ENCODE data around the gene UPK3A.
"Not testable (repeated sequence)": the region's sequence is repeated elsewhere in the genome, so short reads cannot be mapped to it uniquely, and the experiment has no call there.

Gene UPK3A

DNA sequence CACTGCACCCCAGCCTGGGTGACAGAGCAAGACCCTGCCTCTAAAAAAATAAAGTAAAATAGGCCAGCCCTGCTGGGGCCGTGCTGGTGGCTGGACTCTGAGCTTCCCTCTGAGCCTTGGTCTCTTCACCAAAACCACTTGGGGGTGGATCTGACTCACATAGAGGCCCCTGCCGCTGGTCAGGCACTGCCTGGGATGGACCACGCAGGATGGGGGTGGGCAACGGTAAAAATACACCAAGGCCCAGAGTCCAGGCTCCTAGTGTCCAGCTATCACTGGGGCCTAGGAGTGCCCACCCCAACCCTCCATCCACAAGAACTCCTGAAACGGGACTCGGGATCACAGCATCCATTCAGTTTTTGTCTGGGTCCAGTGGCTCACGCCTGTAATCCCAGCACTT, 12.3 kb upstream of the UPK3A start:
- Histone ChIP-seq H3K9me3 (ENCODE audit: control insufficient read depth, low read depth, low read length) (no peaks in the 10 kb centered on the region), H3K9ac (ENCODE audit: low read length) (no peak overlapping the region), H3K36me3 (ENCODE audit: control insufficient read depth, low read depth, low read length) (no peaks in the 10 kb centered on the region), H3K27ac (ENCODE audit: low read length) (no peak overlapping the region), H3K4me1 (ENCODE audit: control insufficient read depth, low read depth, low read length) (no peaks in the 10 kb centered on the region), H3K4me3 (ENCODE audit: low read length) (no peak overlapping the region), H3K27me3 (ENCODE audit: control insufficient read depth, insufficient read depth, low read length) (peaks cover 15% of the 10 kb centered on the region)

DNA sequence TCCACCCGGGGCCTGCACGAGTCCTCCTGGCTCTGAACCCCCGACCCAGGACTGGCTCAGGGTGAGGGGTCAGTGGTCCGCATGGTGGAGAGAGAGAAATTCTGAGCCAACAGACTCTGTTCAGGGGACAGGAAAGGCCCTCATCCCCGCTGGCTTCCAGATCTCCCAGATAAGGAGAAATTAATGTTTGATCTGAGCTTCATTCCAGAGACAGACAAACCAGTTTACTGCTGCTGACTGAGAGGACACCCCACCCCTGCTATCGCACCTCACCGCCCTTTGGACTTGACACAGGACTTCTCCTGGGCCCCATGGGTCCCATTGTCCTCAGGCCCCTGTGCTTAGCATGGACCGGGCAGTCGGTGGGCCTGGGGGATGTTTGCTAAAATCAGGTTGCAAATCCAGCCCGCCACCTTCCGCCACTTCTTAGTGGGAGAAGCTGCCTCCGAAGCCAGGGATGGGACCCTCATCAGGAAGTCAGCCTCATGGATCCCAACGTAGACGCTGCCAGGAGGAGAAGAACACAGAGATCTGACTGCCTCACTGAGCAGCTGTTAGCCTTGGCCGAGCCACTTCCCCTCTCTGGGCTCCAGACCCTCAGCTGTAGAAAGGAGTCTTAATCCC, 11.2 kb upstream of the UPK3A start:
- H3K9me3 ChIP-seq (ENCODE audit: control insufficient read depth, low read depth, low read length), result no peaks in the 10 kb centered on the region
- peaks cover 15% of the 10 kb centered on the region for H3K27me3 ChIP-seq (ENCODE audit: control insufficient read depth, insufficient read depth, low read length)
- no peak overlapping the region for H3K4me3 ChIP-seq (ENCODE audit: low read length)
- no peak overlapping the region for H3K9ac ChIP-seq (ENCODE audit: low read length)
- H3K4me1 ChIP-seq (ENCODE audit: control insufficient read depth, low read depth, low read length), result no peaks in the 10 kb centered on the region
- H3K36me3 ChIP-seq (ENCODE audit: control insufficient read depth, low read depth, low read length), result no peaks in the 10 kb centered on the region
- no peak overlapping the region for H3K27ac ChIP-seq (ENCODE audit: low read length)

DNA sequence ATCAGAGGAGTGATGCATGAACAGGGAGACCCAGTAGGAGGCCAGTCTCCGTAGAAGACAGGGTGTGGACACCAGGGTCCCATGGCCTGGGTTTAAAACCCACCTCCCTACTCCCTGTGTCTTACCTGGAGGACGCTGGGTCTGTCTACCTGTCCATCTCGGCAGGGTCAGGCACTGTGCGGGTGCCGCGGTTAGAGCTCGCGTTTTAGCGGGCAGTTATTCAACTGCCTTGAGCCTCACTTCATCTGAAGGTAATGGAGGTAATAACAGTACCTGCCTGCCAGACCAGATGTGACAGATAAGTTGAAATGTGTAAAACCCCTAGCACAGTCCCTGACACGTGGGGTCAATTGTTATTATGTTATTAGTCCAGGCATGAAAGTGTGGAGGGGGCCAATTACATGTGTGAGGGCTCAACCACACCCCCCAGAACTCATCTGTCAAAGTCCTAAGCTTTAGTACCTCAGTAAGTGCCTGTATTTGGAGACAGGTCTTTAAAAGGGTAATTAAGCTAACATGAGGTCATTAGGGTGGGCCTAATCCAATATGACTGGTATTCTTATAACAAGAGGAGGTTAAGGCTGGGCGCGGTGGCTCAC, 8.1 kb upstream of the UPK3A start:
- Histone ChIP-seq H3K9me3 (ENCODE audit: control insufficient read depth, low read depth, low read length) (no peaks in the 10 kb centered on the region), H3K27ac (ENCODE audit: low read length) (no peak overlapping the region), H3K27me3 (ENCODE audit: control insufficient read depth, insufficient read depth, low read length) (no peaks in the 10 kb centered on the region), H3K4me1 (ENCODE audit: control insufficient read depth, low read depth, low read length) (no peaks in the 10 kb centered on the region), H3K4me3 (ENCODE audit: low read length) (no peak overlapping the region), H3K36me3 (ENCODE audit: control insufficient read depth, low read depth, low read length) (no peaks in the 10 kb centered on the region), H3K9ac (ENCODE audit: low read length) (no peak overlapping the region)

DNA sequence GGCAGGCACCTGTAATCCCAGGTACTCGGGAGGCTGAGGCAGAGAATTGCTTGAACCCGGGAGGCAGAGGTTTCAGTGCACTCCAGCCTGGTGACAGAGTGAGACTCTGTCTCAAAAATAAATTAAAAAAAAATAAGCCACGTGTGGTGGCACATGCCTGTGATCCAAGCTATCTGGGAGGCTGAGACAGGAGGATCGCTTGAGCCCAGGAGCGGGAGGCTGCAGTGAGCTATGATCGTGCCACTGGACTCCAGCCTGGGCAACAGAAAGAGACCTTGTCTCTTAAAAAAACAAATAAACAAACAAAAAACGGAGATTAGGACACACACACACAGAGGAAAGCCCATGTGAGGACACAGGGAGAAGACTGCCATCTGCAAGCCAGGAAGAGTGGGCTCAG, 7.0 kb upstream of the UPK3A start:
- not testable (repeated sequence) for H3K9ac ChIP-seq (ENCODE audit: low read length); H3K4me1 ChIP-seq (ENCODE audit: control insufficient read depth, low read depth, low read length); H3K27me3 ChIP-seq (ENCODE audit: control insufficient read depth, insufficient read depth, low read length); H3K4me3 ChIP-seq (ENCODE audit: low read length); H3K36me3 ChIP-seq (ENCODE audit: control insufficient read depth, low read depth, low read length); H3K9me3 ChIP-seq (ENCODE audit: control insufficient read depth, low read depth, low read length); H3K27ac ChIP-seq (ENCODE audit: low read length)

DNA sequence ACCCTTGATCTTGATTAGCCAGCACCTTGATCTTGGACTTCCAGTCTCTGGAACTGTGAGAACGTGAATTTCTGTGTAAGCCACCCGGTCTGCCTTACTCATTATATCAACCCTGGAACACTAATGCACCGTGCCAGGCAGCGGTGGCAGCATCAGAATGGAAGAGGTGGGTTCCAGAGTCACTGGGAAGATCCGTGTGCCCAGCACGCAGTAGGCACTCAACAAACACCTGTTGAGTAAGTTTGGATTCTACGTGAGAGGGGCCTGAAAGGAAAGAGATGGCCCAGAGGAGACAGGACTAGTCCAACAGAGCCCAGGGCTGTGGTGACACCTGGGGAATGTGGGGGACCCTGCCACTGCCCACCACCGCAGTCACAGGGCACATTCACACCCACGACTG, 6.6 kb upstream of the UPK3A start:
- H3K27ac ChIP-seq (ENCODE audit: low read length), result no peak overlapping the region
- H3K9me3 ChIP-seq (ENCODE audit: control insufficient read depth, low read depth, low read length), result no peaks in the 10 kb centered on the region
- no peaks in the 10 kb centered on the region for H3K4me1 ChIP-seq (ENCODE audit: control insufficient read depth, low read depth, low read length)
- no peak overlapping the region for H3K4me3 ChIP-seq (ENCODE audit: low read length)
- H3K9ac ChIP-seq (ENCODE audit: low read length), result no peak overlapping the region
- no peaks in the 10 kb centered on the region for H3K36me3 ChIP-seq (ENCODE audit: control insufficient read depth, low read depth, low read length)
- peaks cover under 1% of the 10 kb centered on the region for H3K27me3 ChIP-seq (ENCODE audit: control insufficient read depth, insufficient read depth, low read length)

DNA sequence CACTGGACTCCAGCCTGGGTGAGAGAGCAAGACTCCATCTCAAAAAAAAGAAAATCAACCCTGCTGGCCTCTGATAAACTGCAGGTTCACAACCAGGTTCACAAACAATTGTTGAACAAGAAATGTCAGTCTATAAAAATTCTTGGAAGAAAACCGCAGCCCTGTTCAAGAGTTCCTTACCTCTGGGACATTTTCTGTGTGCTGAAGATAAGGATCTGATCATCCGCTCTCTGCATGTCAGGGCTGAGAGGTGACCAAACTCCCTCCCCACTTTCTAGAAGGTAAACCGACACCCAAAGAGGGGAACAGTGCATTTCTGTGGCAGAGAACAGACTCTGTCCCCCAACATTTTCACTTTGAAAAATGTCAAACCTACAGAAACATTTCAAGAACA, 4.2 kb upstream of the UPK3A start:
- Histone ChIP-seq H3K9ac (ENCODE audit: low read length) (no peak overlapping the region), H3K4me3 (ENCODE audit: low read length) (no peak overlapping the region), H3K27ac (ENCODE audit: low read length) (no peak overlapping the region)

DNA sequence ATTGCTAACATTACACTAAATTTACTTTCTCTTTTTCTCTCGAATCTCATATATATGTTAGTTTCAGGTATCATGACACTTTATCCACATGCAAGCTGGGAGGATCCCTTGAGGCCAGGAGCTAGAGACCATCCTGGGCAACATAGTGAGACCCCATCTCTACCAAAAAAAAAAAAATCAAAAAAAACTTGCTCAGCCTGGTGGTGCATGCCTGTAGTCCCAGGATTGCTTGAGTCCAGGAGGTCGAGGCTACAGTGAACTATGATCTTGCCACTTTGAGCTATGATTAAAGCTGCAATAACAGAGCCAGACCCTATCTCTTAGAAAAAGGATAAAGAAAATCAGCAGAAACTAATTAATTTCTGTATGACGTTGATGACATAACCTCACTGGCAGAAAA, 3.7 kb upstream of the UPK3A start:
- H3K4me3 ChIP-seq (ENCODE audit: low read length), result no peak overlapping the region
- no peak overlapping the region for H3K9ac ChIP-seq (ENCODE audit: low read length)
- no peaks in the 10 kb centered on the region for H3K9me3 ChIP-seq (ENCODE audit: control insufficient read depth, low read depth, low read length)
- H3K27me3 ChIP-seq (ENCODE audit: control insufficient read depth, insufficient read depth, low read length), result peaks cover 16% of the 10 kb centered on the region
- H3K4me1 ChIP-seq (ENCODE audit: control insufficient read depth, low read depth, low read length), result peaks cover 6% of the 10 kb centered on the region
- H3K36me3 ChIP-seq (ENCODE audit: control insufficient read depth, low read depth, low read length), result no peaks in the 10 kb centered on the region
- no peak overlapping the region for H3K27ac ChIP-seq (ENCODE audit: low read length)

More for the DNA sequence above, 4.2 kb upstream of the UPK3A start:
- H3K4me1 ChIP-seq (ENCODE audit: control insufficient read depth, low read depth, low read length), result peaks cover 3% of the 10 kb centered on the region
- H3K9me3 ChIP-seq (ENCODE audit: control insufficient read depth, low read depth, low read length), result no peaks in the 10 kb centered on the region
- H3K36me3 ChIP-seq (ENCODE audit: control insufficient read depth, low read depth, low read length), result no peaks in the 10 kb centered on the region
- H3K27me3 ChIP-seq (ENCODE audit: control insufficient read depth, insufficient read depth, low read length), result peaks cover 16% of the 10 kb centered on the region

DNA sequence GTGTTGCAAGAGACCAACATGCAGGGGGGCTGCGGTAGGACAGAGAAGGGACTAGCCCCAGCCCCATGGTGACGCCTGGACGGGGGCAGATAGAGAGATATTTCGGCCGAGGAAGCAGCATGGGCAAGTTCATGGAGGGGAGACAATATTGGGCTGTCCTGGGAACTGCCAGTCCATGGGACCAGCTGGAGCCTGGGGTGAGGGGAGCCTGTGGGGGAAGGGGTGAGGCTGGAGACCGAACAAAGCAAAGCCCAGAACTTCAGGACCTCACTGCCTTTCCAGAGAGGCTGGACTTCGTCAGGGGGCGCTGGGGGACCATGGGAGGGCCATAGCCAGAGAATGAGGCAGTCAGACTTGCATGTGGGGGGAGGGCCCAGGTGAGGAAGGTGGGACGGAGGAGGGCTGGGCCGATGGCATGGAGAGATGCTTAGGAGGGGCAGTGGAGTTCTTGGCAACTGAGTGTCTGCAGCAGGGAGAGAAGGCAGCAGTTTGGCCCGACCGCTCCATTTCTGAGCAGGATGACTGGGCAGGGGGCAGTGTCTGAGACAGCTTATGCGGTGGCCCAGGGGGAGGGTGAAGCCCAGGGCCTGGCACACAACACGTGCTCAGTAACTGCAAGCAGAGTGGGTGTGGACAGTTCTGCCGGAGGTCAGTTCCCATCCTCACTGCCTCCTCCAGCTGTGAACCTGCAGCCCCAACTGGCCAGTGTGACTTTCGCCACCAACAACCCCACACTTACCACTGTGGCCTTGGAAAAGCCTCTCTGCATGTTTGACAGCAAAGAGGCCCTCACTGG, 712 bp downstream of the UPK3A start:
- Histone ChIP-seq H3K4me3 (ENCODE audit: low read length) (peak overlapping the region; percentile 62), H3K9ac (ENCODE audit: low read length) (peak overlapping the region; percentile 33), H3K27me3 (ENCODE audit: control insufficient read depth, insufficient read depth, low read length) (peaks cover 16% of the 10 kb centered on the region), H3K27ac (ENCODE audit: low read length) (no peak overlapping the region), H3K36me3 (ENCODE audit: control insufficient read depth, low read depth, low read length) (no peaks in the 10 kb centered on the region), H3K4me1 (ENCODE audit: control insufficient read depth, low read depth, low read length) (peaks cover 10% of the 10 kb centered on the region), H3K9me3 (ENCODE audit: control insufficient read depth, low read depth, low read length) (no peaks in the 10 kb centered on the region)

DNA sequence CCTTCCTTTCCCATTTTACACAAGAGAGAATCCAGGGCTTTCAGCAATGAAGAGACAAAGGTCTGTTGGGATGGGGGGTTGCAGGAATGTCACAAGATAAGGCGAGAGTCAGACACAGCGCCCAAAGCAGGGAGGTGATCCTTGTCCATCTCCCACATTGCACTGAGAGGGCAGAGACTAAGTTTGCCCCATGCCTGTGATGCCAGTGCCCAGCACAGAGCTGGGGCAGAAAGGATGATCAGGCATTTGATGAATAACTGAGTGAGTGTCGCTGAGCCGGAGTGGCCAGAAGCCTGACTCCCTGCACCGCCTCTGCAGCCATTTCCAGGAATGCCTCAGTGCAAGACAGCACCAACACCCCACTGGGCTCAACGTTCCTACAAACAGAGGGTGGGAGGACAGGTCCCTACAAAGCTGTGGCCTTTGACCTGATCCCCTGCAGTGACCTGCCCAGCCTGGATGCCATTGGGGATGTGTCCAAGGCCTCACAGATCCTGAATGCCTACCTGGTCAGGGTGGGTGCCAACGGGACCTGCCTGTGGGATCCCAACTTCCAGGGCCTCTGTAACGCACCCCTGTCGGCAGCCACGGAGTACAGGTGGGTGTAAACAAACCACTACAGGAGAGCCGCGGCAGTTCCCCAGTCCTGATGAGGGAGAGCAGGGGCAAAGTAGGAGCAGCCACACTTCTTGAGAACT, 2.3 kb downstream of the UPK3A start:
- Histone ChIP-seq H3K27ac (ENCODE audit: low read length) (no peak overlapping the region), H3K27me3 (ENCODE audit: control insufficient read depth, insufficient read depth, low read length) (peaks cover 16% of the 10 kb centered on the region), H3K9me3 (ENCODE audit: control insufficient read depth, low read depth, low read length) (no peaks in the 10 kb centered on the region), H3K4me3 (ENCODE audit: low read length) (no peak overlapping the region), H3K4me1 (ENCODE audit: control insufficient read depth, low read depth, low read length) (peaks cover 16% of the 10 kb centered on the region), H3K9ac (ENCODE audit: low read length) (no peak overlapping the region), H3K36me3 (ENCODE audit: control insufficient read depth, low read depth, low read length) (no peaks in the 10 kb centered on the region)

DNA sequence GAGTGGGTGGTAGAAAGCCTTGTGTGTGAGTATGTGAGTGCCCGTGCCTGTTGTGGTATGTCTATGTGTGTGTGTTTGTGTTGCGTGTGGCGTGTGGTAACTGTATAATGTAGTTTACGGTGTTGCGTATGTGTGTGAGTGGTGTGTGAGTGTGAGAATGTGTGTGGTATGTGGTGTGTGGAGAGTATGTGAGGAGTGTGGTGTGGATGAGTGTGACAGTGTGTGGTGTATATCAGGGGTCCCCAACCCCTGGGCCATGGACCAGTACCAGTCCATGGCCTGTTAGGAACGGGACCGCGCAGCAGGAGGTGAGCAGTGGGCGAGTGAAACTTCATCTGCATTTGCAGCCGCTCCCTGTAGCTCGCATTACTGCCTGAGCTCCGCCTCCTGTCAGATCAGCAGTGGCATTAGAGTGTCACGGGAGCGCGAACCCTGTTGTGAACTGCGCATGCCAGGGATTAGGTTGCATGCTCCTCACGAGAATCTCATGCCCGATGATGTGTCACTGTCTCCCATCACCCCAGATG, 5.7 kb downstream of the UPK3A start:
- Histone ChIP-seq H3K9me3 (ENCODE audit: control insufficient read depth, low read depth, low read length) (no peaks in the 10 kb centered on the region), H3K4me1 (ENCODE audit: control insufficient read depth, low read depth, low read length) (peaks cover 14% of the 10 kb centered on the region), H3K27ac (ENCODE audit: low read length) (no peak overlapping the region), H3K9ac (ENCODE audit: low read length) (no peak overlapping the region), H3K4me3 (ENCODE audit: low read length) (no peak overlapping the region), H3K27me3 (ENCODE audit: control insufficient read depth, insufficient read depth, low read length) (no peaks in the 10 kb centered on the region), H3K36me3 (ENCODE audit: control insufficient read depth, low read depth, low read length) (no peaks in the 10 kb centered on the region)

All from iPS-18a (cell line).